ENCODE data around the gene KAT2A. TPM values are rescaled to one million over a fixed set of nuclear protein-coding genes. Genes with fewer than 3 reads are reported as not detected.

The KAT2A gene
- total RNA-seq, 1 donor from 2014 or later = 43.6 TPM

- no peaks in the 10 kb centered on the region for H3K27me3 Mint-ChIP-seq (ENCODE audit: low read depth)
- peaks cover 29% of the 10 kb centered on the region for H3K4me1 Mint-ChIP-seq
- TF ChIP-seq, protein P1, sequence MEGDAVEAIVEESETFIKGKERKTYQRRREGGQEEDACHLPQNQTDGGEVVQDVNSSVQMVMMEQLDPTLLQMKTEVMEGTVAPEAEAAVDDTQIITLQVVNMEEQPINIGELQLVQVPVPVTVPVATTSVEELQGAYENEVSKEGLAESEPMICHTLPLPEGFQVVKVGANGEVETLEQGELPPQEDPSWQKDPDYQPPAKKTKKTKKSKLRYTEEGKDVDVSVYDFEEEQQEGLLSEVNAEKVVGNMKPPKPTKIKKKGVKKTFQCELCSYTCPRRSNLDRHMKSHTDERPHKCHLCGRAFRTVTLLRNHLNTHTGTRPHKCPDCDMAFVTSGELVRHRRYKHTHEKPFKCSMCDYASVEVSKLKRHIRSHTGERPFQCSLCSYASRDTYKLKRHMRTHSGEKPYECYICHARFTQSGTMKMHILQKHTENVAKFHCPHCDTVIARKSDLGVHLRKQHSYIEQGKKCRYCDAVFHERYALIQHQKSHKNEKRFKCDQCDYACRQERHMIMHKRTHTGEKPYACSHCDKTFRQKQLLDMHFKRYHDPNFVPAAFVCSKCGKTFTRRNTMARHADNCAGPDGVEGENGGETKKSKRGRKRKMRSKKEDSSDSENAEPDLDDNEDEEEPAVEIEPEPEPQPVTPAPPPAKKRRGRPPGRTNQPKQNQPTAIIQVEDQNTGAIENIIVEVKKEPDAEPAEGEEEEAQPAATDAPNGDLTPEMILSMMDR (conservative IDR thresholded peaks at IDR 0.05) = no peak
- no peak for DNase-seq (ENCODE audit: low read depth, low spot score)
- no peaks in the 10 kb centered on the region for H3K36me3 Mint-ChIP-seq (ENCODE audit: low read depth)
- no peak overlapping the region for H3K4me3 Mint-ChIP-seq
- H3K9me3 Mint-ChIP-seq = no peaks in the 10 kb centered on the region
- H3K27ac Mint-ChIP-seq (ENCODE audit: unreplicated experiment) = no peak overlapping the region
Measured at GRCh38 chr17:42138749-42139492, 17.8 kb upstream of the KAT2A start.

DNA sequence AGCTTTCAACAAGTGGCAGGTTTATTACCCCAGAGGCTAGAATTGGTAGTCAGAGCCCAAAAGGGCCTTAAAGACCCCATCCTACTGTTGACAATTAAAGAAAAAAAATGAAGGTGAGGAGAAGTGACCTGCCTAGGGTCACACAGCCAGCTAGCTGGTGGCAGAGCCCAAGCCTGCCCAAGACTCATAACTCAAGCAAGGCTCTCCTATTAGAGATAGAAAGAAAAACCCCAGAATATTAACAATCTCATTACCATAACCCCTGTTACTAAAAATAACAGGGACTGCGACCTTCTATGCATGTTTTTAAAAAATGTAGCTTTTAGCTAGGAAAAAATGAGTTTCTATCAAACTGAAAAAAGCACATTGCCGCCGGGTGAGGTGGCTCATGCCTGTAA lies 15.5 kb upstream of the KAT2A start:
- peaks cover 23% of the 10 kb centered on the region for H3K4me1 Mint-ChIP-seq

GRCh38 chr17:42135664-42136653 lies 14.8 kb upstream of the KAT2A start:
- H3K4me3 Mint-ChIP-seq = no peak overlapping the region
- TF ChIP-seq, protein P1 (conservative IDR thresholded peaks at IDR 0.05) = no peak
- H3K9me3 Mint-ChIP-seq = no peaks in the 10 kb centered on the region
- no peaks in the 10 kb centered on the region for H3K27me3 Mint-ChIP-seq (ENCODE audit: low read depth)
- DNase-seq (ENCODE audit: low read depth, low spot score) = no peak
- H3K4me1 Mint-ChIP-seq = peaks cover 25% of the 10 kb centered on the region
- H3K36me3 Mint-ChIP-seq (ENCODE audit: low read depth) = no peaks in the 10 kb centered on the region
- peak overlapping the region; percentile 35 for H3K27ac Mint-ChIP-seq (ENCODE audit: unreplicated experiment)

More for the DNA sequence above, 15.5 kb upstream of the KAT2A start:
- Mint-ChIP-seq H3K36me3 (ENCODE audit: low read depth) (no peaks in the 10 kb centered on the region), H3K9me3 (no peaks in the 10 kb centered on the region), H3K4me3 (no peak overlapping the region), H3K27ac (ENCODE audit: unreplicated experiment) (no peak overlapping the region), H3K27me3 (ENCODE audit: low read depth) (no peaks in the 10 kb centered on the region)
- TF ChIP-seq, protein P1 (conservative IDR thresholded peaks at IDR 0.05) = no peak
- no peak for DNase-seq (ENCODE audit: low read depth, low spot score)

GRCh38 chr17:42135151-42135550 lies 14.0 kb upstream of the KAT2A start:
- Mint-ChIP-seq H3K36me3 (ENCODE audit: low read depth) (peaks cover 2% of the 10 kb centered on the region), H3K27me3 (ENCODE audit: low read depth) (no peaks in the 10 kb centered on the region), H3K9me3 (no peaks in the 10 kb centered on the region), H3K4me3 (no peak overlapping the region), H3K27ac (ENCODE audit: unreplicated experiment) (no peak overlapping the region), H3K4me1 (peaks cover 28% of the 10 kb centered on the region)
- no peak for DNase-seq (ENCODE audit: low read depth, low spot score)
- TF ChIP-seq, protein P1 (conservative IDR thresholded peaks at IDR 0.05) = no peak

DNA sequence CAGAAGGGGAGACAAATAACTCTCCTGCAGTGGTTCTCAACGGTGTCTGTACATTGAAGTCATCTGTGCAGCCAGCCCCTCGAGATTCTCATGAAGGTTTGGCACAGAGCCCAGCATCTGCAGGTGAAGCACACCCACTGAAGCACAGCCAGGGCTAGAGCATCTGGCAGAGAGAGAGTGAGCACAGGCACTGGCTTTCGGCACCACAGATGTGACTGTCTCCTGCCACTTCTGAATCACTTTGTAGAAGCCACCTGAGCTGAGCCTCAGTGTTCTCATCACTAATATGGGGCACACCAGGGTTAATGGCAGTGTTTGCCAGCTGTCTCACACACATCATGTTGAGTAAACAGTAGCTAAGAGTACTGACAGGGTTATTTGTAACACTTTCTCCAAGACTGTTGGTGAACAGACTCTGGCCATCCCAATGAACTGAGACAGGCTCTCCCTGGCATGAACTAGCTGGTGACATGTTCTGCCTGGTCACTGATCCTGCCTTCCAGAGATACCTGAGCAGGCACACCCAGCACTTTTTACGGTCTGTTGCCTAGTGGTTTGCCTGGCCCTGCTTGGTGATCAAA lies 12.4 kb upstream of the KAT2A start:
- H3K27me3 Mint-ChIP-seq (ENCODE audit: low read depth) = no peaks in the 10 kb centered on the region
- H3K27ac Mint-ChIP-seq (ENCODE audit: unreplicated experiment) = no peak overlapping the region
- peaks cover 24% of the 10 kb centered on the region for H3K4me1 Mint-ChIP-seq
- no peak for DNase-seq (ENCODE audit: low read depth, low spot score)
- H3K36me3 Mint-ChIP-seq (ENCODE audit: low read depth) = peaks cover 2% of the 10 kb centered on the region
- TF ChIP-seq, protein P1 (conservative IDR thresholded peaks at IDR 0.05) = no peak
- H3K4me3 Mint-ChIP-seq = no peak overlapping the region
- H3K9me3 Mint-ChIP-seq = no peaks in the 10 kb centered on the region
